GM20431 (cell line): ENCODE measurements around the gene ANKRD40CL.

Experiments used
- in situ Hi-C: fragments of 300-500 bp; cut with MseI, MboI; formaldehyde crosslinking; loops from one replicate; pipeline ENCODE4 v1.15.0; 2020; ENCODE audit warnings: low sequenced_read_pairs; ENCODE audit not compliant: unreplicated experiment

Gene ANKRD40CL

GRCh38 chr17:50792132-50792531 is 24.8 kb upstream of the ANKRD40CL start:
- in situ Hi-C loops = no loop called here

GRCh38 chr17:50790618-50791017 is 23.3 kb upstream of the ANKRD40CL start:
- in situ Hi-C loops = no loop called here

GRCh38 chr17:50787106-50787505 is 19.8 kb upstream of the ANKRD40CL start:
- in situ Hi-C loops = no loop called here

- in situ Hi-C loops = no loop called here
Observed at GRCh38 chr17:50785946-50786570, 18.7 kb upstream of the ANKRD40CL start.

- in situ Hi-C loops = no loop called here
Observed at GRCh38 chr17:50785126-50785525, 17.8 kb upstream of the ANKRD40CL start.

- in situ Hi-C loops = no loop called here
Observed at GRCh38 chr17:50783905-50784304, 16.6 kb upstream of the ANKRD40CL start.

GRCh38 chr17:50783193-50783660 is 15.9 kb upstream of the ANKRD40CL start:
- in situ Hi-C loops = no loop called here

GRCh38 chr17:50781167-50781566 is 13.8 kb upstream of the ANKRD40CL start:
- in situ Hi-C loops = no loop called here

GRCh38 chr17:50779747-50780353 is 12.5 kb upstream of the ANKRD40CL start:
- in situ Hi-C loops = no loop called here

- in situ Hi-C loops = no loop called here
Observed at GRCh38 chr17:50778988-50779387, 11.7 kb upstream of the ANKRD40CL start.

- in situ Hi-C loops = no loop called here
Observed at GRCh38 chr17:50778471-50778870, 11.2 kb upstream of the ANKRD40CL start.

- in situ Hi-C loops = no loop called here
Observed at GRCh38 chr17:50775926-50776325, 8.6 kb upstream of the ANKRD40CL start.

GRCh38 chr17:50774225-50774803 is 7.0 kb upstream of the ANKRD40CL start:
- in situ Hi-C loops = no loop called here

GRCh38 chr17:50771991-50772785 is 4.9 kb upstream of the ANKRD40CL start:
- in situ Hi-C loops = no loop called here

GRCh38 chr17:50770346-50770745 is 3.0 kb upstream of the ANKRD40CL start:
- in situ Hi-C loops = no loop called here

GRCh38 chr17:50769884-50770283 is 2.6 kb upstream of the ANKRD40CL start:
- in situ Hi-C loops = no loop called here

- in situ Hi-C loops = no loop called here
Observed at GRCh38 chr17:50768346-50768761, 1.0 kb upstream of the ANKRD40CL start.

- in situ Hi-C loops = no loop called here
Observed at GRCh38 chr17:50767030-50767429, 288 bp downstream of the ANKRD40CL start.

GRCh38 chr17:50766222-50767023 is 895 bp downstream of the ANKRD40CL start:
- in situ Hi-C loops = no loop called here
